DOHH2 (cell line): ENCODE data around the gene GALNTL6.

Source experiments
- H3F3A ChIP-seq: fragments of 200-600 bp; sonication (generic), shearing (Covaris generic); 2 replicates; pipeline ENCODE4 v1.6.0; 2016; ENCODE audit warnings: antibody characterized with exemption, mild to moderate bottlenecking; ENCODE audit not compliant: control insufficient read depth, insufficient read depth
- H3K27ac ChIP-seq: fragments of 200-600 bp; sonication (generic); 2 replicates; pipeline ENCODE4 v1.5.1; 2014; ENCODE audit warnings: low read depth, mild to moderate bottlenecking, low read length, moderate library complexity
- H3K27me3 ChIP-seq: fragments of 200-600 bp; sonication (generic); 2 replicates; pipeline ENCODE4 v1.6.1; 2014; ENCODE audit warnings: mild to moderate bottlenecking, low read length, mixed read lengths; ENCODE audit not compliant: control insufficient read depth
- H3K36me3 ChIP-seq: fragments of 200-600 bp; sonication (generic); 2 replicates; pipeline ENCODE4 v1.6.1; 2014; ENCODE audit warnings: mild to moderate bottlenecking, low read length, moderate library complexity, mixed read lengths; ENCODE audit not compliant: control insufficient read depth
- H3K4me1 ChIP-seq: fragments of 200-600 bp; sonication (generic); 2 replicates; pipeline ENCODE4 v1.6.1; 2014; ENCODE audit warnings: mild to moderate bottlenecking, low read length, mixed read lengths; ENCODE audit not compliant: control insufficient read depth
- H3K4me2 ChIP-seq: fragments of 200-600 bp; sonication (generic); 2 replicates; pipeline ENCODE4 v1.6.0; 2014; ENCODE audit warnings: mild to moderate bottlenecking, low read length, moderate library complexity
- H3K4me3 ChIP-seq: fragments of 200-600 bp; sonication (generic); 2 replicates; pipeline ENCODE4 v1.5.1; 2014; ENCODE audit warnings: mild to moderate bottlenecking, low read length, mixed read lengths
- H3K79me2 ChIP-seq: fragments of 200-600 bp; sonication (generic); 2 replicates; pipeline ENCODE4 v1.6.1; 2014; ENCODE audit warnings: mild to moderate bottlenecking, low read length, mixed read lengths; ENCODE audit not compliant: control insufficient read depth
- H3K9me2 ChIP-seq: fragments of 200-600 bp; sonication (generic); replicated peaks from 2 replicates; pipeline ENCODE4 v1.6.1; 2014; ENCODE audit warnings: mild to moderate bottlenecking, low read length, mixed read lengths; ENCODE audit not compliant: control insufficient read depth
- H3K9me3 ChIP-seq: fragments of 200-600 bp; sonication (generic); 2 replicates; pipeline ENCODE4 v1.6.1; 2014; ENCODE audit warnings: antibody characterized with exemption, low read length, mixed read lengths; ENCODE audit not compliant: control insufficient read depth, insufficient read depth
- H4K20me1 ChIP-seq: fragments of 200-600 bp; sonication (generic); 2 replicates; pipeline ENCODE4 v1.6.0; 2014; ENCODE audit warnings: low read depth, mild to moderate bottlenecking, antibody characterized with exemption, low read length, moderate library complexity; ENCODE audit not compliant: control insufficient read depth, insufficient read depth
- CTCF ChIP-seq: fragments of 200-600 bp; sonication (generic); IDR thresholded peaks from one replicate; pipeline ENCODE4 v1.5.1; 2014; ENCODE audit warnings: antibody characterized with exemption, mild to moderate bottlenecking, low read depth, low read length; ENCODE audit not compliant: poor library complexity, severe bottlenecking
- EZH2phosphoT487 ChIP-seq: fragments of 200-600 bp; sonication (generic); IDR thresholded peaks from 2 replicates; pipeline ENCODE4 v1.6.1; 2017; ENCODE audit warnings: borderline replicate concordance, mild to moderate bottlenecking, antibody characterized with exemption, low read length, moderate library complexity, mixed read lengths

GALNTL6 gene

GRCh38 chr4:172521248-172521647, 708.0 kb downstream of the GALNTL6 start:
- H3K4me2 ChIP-seq, result no peak overlapping the region
- H3K4me1 ChIP-seq, result no peaks in the 10 kb centered on the region
- H3K9me2 ChIP-seq, result no peaks in the 10 kb centered on the region
- no peaks in the 10 kb centered on the region for H3K27me3 ChIP-seq
- no peaks in the 10 kb centered on the region for H3K9me3 ChIP-seq
- H3K36me3 ChIP-seq, result no peaks in the 10 kb centered on the region
- H3F3A ChIP-seq, result no peaks in the 10 kb centered on the region
- no peaks in the 10 kb centered on the region for H3K79me2 ChIP-seq
- no peak overlapping the region for H3K4me3 ChIP-seq
- no peak overlapping the region for H3K27ac ChIP-seq
- no peak for TF ChIP-seq EZH2phosphoT487
- no peak for TF ChIP-seq CTCF
- H4K20me1 ChIP-seq, result no peaks in the 10 kb centered on the region

GRCh38 chr4:172521680-172522079, 708.5 kb downstream of the GALNTL6 start:
- Histone ChIP-seq H3K9me3 (no peaks in the 10 kb centered on the region), H3K4me2 (no peak overlapping the region), H3K36me3 (no peaks in the 10 kb centered on the region), H3K9me2 (no peaks in the 10 kb centered on the region), H3K27me3 (no peaks in the 10 kb centered on the region), H3K4me1 (no peaks in the 10 kb centered on the region), H3K27ac (no peak overlapping the region), H3F3A (no peaks in the 10 kb centered on the region), H3K79me2 (no peaks in the 10 kb centered on the region), H4K20me1 (no peaks in the 10 kb centered on the region), H3K4me3 (no peak overlapping the region)
- TF ChIP-seq EZH2phosphoT487 (no peak), CTCF (no peak)

- Histone ChIP-seq H3K27ac (no peak overlapping the region), H4K20me1 (no peaks in the 10 kb centered on the region), H3K9me3 (no peaks in the 10 kb centered on the region), H3K36me3 (no peaks in the 10 kb centered on the region), H3K27me3 (no peaks in the 10 kb centered on the region), H3K4me3 (no peak overlapping the region), H3K4me1 (peaks cover 5% of the 10 kb centered on the region), H3K79me2 (no peaks in the 10 kb centered on the region), H3K9me2 (no peaks in the 10 kb centered on the region), H3K4me2 (no peak overlapping the region), H3F3A (no peaks in the 10 kb centered on the region)
- TF ChIP-seq CTCF, result no peak
- TF ChIP-seq EZH2phosphoT487, result no peak
Observed at GRCh38 chr4:172543249-172543648, 730.0 kb downstream of the GALNTL6 start.

GRCh38 chr4:172546782-172547181, 733.6 kb downstream of the GALNTL6 start:
- Histone ChIP-seq H3K9me2 (no peaks in the 10 kb centered on the region), H4K20me1 (no peaks in the 10 kb centered on the region), H3F3A (no peaks in the 10 kb centered on the region), H3K4me1 (peaks cover 5% of the 10 kb centered on the region), H3K27ac (no peak overlapping the region), H3K4me2 (no peak overlapping the region), H3K9me3 (no peaks in the 10 kb centered on the region), H3K79me2 (no peaks in the 10 kb centered on the region), H3K27me3 (no peaks in the 10 kb centered on the region), H3K36me3 (no peaks in the 10 kb centered on the region), H3K4me3 (no peak overlapping the region)
- no peak for TF ChIP-seq CTCF
- no peak for TF ChIP-seq EZH2phosphoT487
